Tibial artery (tissue), 4 donors: Measurements from ENCODE around the gene COQ10A.

Experiments
- DNase-seq, 2 donors: peaks; one replicate each; pipeline ENCODE4 v3.0.0-alpha.2; 2019
- H3K27ac ChIP-seq, 2 donors: fragments of 200-600 bp; sonication (generic) in 1 of 2; 1 replicate in 1 of 2; 2 replicates in 1 of 2; pipeline ENCODE4 v1.5.1; 2018 to 2019; ENCODE audit warnings: mild to moderate bottlenecking in 1 of 2
- H3K27me3 ChIP-seq, 2 donors: fragments of 200-600 bp; sonication (generic) in 1 of 2; one replicate each; pipeline versions ENCODE4 v1.5.1 to v1.6.0; 2016 to 2019
- H3K36me3 ChIP-seq, 3 donors: fragments of 200-600 bp; sonication (generic) in 2 of 3; one replicate each; pipeline ENCODE4 v1.5.1; 2016 to 2019; ENCODE audit warnings: mild to moderate bottlenecking in 2 of 3
- H3K4me1 ChIP-seq, 4 donors: fragments of 200-600 bp; sonication (generic) in 2 of 4; 1 replicate in 3 of 4; 2 replicates in 1 of 4; pipeline ENCODE4 v1.5.1; 2016 to 2019
- H3K4me3 ChIP-seq, 2 donors: fragments of 200-600 bp; sonication (generic) in 1 of 2; 1 replicate in 1 of 2; 2 replicates in 1 of 2; pipeline ENCODE4 v1.5.1; 2018 to 2019; ENCODE audit warnings: mild to moderate bottlenecking in 2 of 2
- H3K9me3 ChIP-seq, 3 donors: fragments of 200-600 bp; sonication (generic) in 1 of 3; one replicate each; pipeline ENCODE4 v1.5.1; 2016 to 2019
- CTCF ChIP-seq, 2 experiments: fragments of 200-600 bp in 1 of 2; fragments of 450-650 bp in 1 of 2; IDR thresholded peaks; one replicate each; pipeline ENCODE4 v1.5.1; 2017 to 2019; ENCODE audit warnings: antibody characterized with exemption in 2 of 2, mild to moderate bottlenecking in 1 of 2, moderate library complexity in 1 of 2
- intact Hi-C: fragments of 100-400 bp; cut with DNase I; formaldehyde crosslinking; loops from one replicate; pipeline ENCODE4 v1.15.0; 2023; ENCODE audit warnings: low total_unique reads

COQ10A gene

GRCh38 chr12:56304276-56304675, 37.5 kb downstream of the COQ10A start:
- Histone ChIP-seq H3K4me1 (peaks cover 0 to 19% (median 11%) of the 10 kb centered on the region in 4 donors), H3K4me3 (no peak overlapping the region), H3K27me3 (no peaks in the 10 kb centered on the region), H3K27ac (no peak overlapping the region), H3K9me3 (no peaks in the 10 kb centered on the region), H3K36me3 (peaks cover 7 to 50% (median 17%) of the 10 kb centered on the region in 3 donors)
- intact Hi-C loops: no loop called here
- TF ChIP-seq CTCF (IDR thresholded peaks at IDR 0.05): no peak
- no peak for DNase-seq

- Histone ChIP-seq H3K27me3 (no peaks in the 10 kb centered on the region), H3K9me3 (no peaks in the 10 kb centered on the region), H3K4me3 (no peak overlapping the region), H3K4me1 (peaks cover 0 to 17% (median 9%) of the 10 kb centered on the region in 4 donors), H3K36me3 (peaks cover 7 to 57% (median 25%) of the 10 kb centered on the region in 3 donors), H3K27ac (no peak overlapping the region)
- no peak for TF ChIP-seq CTCF (IDR thresholded peaks at IDR 0.05)
- intact Hi-C loops: no loop called here
- no peak for DNase-seq
These were observed 38.3 kb downstream of the COQ10A start for GRCh38 chr12:56304872-56305590.

GRCh38 chr12:56307221-56307965, 40.7 kb downstream of the COQ10A start:
- Histone ChIP-seq H3K36me3 (peaks cover 7 to 81% (median 37%) of the 10 kb centered on the region in 3 donors), H3K27ac (no peak overlapping the region), H3K4me1 (peaks cover 0 to under 1% (median 0%) of the 10 kb centered on the region in 4 donors), H3K27me3 (no peaks in the 10 kb centered on the region), H3K4me3 (no peak overlapping the region), H3K9me3 (no peaks in the 10 kb centered on the region)
- intact Hi-C loops: no loop called here
- no peak for DNase-seq
- TF ChIP-seq CTCF (IDR thresholded peaks at IDR 0.05): no peak

- intact Hi-C loops: no loop called here
- DNase-seq: no peak
- Histone ChIP-seq H3K36me3 (peaks cover 7 to 90% (median 37%) of the 10 kb centered on the region in 3 donors), H3K27ac (no peak overlapping the region), H3K4me1 (no peaks in the 10 kb centered on the region), H3K4me3 (no peak overlapping the region), H3K27me3 (no peaks in the 10 kb centered on the region), H3K9me3 (no peaks in the 10 kb centered on the region)
- TF ChIP-seq CTCF (IDR thresholded peaks at IDR 0.05): no peak
These were observed 42.0 kb downstream of the COQ10A start for GRCh38 chr12:56308714-56309113.

GRCh38 chr12:56311003-56311402, 44.3 kb downstream of the COQ10A start:
- Histone ChIP-seq H3K27ac (no peak overlapping the region), H3K4me1 (peaks cover 0 to 11% (median 10%) of the 10 kb centered on the region in 4 donors), H3K9me3 (no peaks in the 10 kb centered on the region), H3K4me3 (no peak overlapping the region), H3K36me3 (peaks cover 7 to 72% (median 37%) of the 10 kb centered on the region in 3 donors), H3K27me3 (no peaks in the 10 kb centered on the region)
- no peak for DNase-seq
- no peak for TF ChIP-seq CTCF (IDR thresholded peaks at IDR 0.05)
- intact Hi-C loops: no loop called here
